Cerebellar nuclear complex (tissue), 1 donor: ENCODE data around the gene DCUN1D3.
"Not testable (repeated sequence)": the region's sequence is repeated elsewhere in the genome, so short reads cannot be mapped to it uniquely, and the experiment has no call there.

Experiments
- DNase-seq, 2 experiments: peaks; one replicate each; lab custom pipeline; 2025; lab: John Stamatoyannopoulos, UW

The DCUN1D3 gene

DNA sequence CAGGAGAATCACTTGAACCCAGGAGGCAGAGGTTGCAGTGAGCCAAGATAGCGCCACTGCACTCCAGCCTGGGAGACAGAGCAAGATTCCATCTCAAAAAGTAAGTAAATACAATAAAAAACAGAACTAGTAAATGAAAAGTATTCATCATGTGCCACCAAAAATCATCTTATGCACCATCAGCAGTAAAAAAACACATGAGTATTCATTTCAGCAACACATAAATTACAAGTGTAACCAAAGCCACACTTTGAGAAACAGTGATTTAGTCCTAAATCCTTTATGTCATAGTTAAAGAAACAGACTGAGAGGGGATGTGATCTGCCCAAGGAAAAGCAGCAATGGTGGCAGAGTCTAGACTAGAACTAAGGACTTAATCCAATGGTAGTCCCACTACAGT is 13.0 kb downstream of the DCUN1D3 start:
- no peak for DNase-seq

DNA sequence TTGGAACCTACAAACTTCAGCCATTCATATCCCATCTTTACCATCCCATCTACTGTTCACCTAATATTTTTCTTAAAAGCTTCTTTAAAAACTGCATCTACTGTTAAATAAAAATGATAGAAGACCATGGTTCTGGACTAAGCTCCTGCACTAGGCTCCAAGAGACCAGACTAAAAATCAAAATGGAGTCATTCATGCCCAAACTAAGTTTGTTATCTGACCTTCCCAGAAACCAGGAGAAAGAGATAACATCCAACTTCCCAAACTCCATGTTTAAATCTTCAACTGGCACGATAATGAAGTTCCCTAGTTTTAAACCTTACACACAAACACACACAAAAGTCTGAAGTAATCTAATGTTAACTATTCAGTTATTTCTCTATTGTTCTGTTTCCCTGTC is 13.8 kb downstream of the DCUN1D3 start:
- DNase-seq, result no peak

DNA sequence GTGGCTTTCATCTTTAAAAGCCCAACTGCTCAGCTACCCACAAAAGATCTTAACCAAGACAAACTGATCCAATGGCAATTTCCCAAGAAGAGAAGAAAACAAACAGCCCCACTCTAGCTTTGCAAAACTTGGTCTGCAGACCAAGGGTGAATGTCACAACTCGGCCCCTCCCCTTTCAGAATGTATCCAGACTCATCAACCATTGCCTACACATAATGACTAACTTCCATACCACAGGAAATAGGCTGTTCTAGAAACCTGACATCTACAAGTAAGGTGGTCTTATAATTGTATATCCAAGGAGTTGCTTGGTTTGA is 16.0 kb downstream of the DCUN1D3 start:
- no peak for DNase-seq

DNA sequence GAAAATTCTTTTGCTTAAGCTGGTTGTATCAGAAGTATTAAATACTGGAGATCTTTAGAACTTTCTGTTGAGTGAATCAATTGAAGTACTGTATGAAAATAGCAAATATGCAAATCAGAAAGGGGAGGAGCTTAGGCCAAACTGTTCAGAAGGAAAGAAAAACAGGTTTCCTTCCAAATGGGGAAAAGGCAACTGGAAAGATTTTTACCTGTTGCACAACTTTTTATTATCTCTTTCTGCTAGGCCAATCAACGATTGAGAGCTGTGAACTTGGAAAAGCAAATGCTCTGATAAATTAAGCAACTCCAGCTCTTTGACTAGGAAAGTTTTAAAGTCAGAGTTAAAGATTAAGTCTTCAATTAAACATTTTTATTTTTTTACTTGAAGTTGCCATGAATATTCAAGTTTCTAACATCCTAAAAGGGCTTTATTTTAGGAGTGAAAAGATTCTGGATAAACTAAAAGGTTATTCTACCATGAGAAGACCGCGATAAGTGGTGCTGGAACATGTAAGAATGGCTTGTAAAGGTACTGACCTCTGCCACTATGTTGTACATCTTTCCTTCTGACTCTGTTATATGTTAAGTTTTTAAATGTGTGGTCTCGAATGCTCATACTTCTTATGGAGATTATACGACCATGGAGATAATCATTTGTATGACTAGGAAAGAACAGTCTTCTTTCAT is 16.5 kb downstream of the DCUN1D3 start:
- DNase-seq, result no peak

DNA sequence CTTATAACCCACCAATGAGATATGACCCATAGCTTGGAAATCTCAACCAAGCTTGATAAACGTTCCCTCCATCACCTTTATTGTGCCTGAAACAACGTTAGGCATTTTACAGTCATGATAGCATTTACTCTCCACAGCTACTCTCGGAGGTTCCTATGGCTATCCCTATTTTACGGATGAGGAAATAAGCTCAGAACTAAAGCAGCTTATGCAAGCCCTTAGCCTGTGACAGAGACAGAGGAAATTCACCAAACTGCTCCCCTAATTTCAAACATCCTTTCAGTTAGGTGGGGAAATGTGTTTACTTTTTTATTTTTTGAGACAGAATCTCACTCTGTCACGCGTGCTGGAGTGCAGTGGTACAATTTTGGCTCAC is 18.7 kb downstream of the DCUN1D3 start:
- no peak for DNase-seq

DNA sequence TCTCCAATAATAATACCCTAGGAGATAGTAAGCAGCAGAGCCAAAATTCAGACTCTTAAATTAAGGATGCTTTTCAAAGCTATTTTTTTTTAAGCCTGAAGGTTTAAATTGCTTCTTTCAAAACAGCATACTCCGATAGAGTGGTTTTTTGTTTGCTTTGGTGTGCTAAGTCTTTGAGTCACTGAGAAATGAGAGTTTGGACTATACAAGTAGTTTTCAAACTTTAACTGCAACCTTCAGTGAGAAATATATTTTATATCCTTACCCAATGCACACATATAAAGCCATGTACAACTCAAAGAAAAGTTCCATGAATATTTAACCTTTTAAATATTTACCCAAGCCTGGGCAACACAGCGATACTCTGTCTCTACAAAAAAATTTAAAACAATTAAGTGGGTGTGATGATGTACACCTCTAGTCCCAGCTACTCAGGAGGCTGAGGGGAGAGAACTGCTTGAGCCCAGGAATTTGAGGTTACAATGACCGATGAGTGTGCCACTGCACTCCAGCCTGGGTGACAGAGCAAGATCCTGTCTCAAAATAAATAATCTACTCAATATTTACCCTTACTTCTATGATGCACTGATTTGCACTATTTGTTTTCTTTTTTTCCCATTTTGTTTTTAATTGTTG is 19.2 kb downstream of the DCUN1D3 start:
- DNase-seq, result no peak

DNA sequence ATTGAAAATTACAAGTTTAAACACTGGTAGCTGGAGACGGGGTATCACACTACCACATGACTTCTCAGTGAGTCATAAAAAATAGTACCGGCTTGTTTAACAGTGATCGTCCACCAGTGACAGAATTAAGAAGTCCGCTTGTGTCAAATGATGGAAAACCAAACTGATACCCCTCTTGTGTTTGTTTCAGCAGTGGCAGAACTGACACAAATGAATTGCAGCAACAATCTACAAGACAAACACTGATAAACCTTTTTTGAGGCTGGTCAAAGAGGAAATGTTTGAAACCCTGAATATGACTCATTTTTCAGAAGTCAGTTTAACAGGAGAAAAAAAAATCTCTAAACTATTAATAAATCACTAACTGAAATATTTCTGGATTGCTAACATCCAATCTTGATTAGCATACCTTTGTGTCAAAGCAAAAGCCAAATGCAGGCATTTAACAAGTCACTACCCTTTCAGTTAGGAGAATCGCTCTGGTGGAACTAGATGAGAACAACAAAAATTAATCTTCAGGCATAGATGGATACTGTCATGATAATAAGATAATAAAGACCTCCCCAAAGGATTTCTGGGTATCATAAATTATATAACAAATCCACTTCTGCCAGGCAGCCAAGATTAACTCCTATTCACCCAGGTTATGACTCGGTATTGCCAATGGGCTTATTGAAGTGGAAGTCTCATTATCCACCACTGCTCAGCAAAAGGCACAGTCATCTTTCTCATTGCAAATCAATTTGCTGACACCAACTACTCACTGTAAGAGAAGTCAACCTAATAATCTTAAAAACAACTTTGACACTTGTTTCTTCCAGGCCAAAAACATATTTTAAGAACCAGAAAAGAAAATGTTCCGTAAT is 20.8 kb downstream of the DCUN1D3 start:
- DNase-seq, result no peak

DNA sequence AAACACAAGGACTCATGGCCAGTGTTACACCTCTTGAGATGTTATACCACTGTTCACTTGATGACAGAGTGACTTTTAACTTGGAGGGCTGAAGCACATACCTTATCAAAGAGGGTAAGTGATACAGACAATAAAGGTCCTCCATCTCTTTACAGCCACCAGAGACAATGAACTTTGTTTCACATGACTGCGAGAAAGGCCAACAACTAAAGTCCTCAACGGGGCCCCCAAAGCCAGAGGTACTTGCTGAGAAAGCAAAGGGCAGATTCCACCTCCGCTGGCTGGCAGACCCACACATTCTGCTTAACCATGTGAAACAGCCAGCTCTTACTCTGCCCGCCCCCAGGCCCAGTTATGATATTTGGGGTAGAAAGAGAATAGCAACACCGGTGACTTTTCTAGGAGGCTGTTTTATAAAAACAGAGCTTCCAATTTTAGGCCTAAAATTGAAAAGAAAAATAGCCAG is 21.4 kb downstream of the DCUN1D3 start:
- DNase-seq, result no peak

DNA sequence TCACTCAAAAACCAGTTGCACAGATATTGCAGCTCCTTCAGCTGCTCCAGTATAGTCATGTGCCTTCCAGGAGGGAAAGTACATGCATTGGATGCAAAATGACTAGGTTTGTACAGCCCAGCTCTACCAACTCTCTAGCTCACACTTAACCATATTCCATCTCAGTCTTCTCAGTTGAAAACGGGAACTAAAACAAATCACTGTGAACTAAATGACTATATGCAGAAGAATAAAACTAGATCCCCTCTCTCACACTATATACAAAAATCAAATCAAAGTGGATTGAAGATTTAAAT is 24.9 kb downstream of the DCUN1D3 start:
- DNase-seq, result no peak

DNA sequence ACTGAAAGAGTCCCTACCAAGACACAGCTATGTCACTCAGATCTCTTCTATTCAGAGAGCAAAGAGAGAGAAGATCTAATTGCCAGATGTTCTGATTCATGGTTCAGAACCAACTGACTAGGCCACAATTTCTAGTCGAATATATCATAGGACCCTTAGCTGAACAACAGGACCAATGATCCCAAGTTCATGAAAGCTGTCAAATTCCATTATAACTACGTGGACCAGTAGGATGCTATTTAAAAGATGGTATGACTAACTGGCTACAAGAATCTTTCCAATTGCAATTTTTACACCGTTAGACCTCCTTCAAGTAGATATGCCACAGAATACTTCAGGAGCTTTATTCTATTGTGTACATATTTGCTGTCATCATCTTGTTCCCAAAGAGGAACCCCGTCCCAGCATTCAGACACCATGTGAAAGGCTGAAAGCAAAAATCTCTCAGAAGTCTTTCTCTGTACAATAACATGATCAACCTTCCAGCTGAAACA is 26.0 kb downstream of the DCUN1D3 start:
- DNase-seq, result no peak

DNA sequence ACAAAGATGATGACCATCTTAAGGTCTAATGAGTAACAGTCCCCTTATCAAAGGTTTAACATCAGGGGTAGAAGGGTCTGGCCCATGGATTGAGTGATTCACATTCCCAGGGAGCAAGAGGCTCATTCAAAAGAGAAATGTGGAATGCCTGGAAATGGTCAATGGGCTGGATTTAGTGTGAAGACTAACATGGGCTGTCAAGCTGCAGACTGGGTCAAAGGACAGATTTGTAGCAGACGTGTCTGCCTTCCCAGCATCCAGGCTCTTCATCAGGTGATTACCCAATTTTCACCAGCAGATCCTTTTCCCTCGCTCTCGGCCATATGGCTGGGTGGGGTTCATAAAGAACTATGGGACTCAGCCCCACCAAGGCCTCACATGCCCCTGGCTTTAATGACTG is 26.8 kb downstream of the DCUN1D3 start:
- no peak for DNase-seq

DNA sequence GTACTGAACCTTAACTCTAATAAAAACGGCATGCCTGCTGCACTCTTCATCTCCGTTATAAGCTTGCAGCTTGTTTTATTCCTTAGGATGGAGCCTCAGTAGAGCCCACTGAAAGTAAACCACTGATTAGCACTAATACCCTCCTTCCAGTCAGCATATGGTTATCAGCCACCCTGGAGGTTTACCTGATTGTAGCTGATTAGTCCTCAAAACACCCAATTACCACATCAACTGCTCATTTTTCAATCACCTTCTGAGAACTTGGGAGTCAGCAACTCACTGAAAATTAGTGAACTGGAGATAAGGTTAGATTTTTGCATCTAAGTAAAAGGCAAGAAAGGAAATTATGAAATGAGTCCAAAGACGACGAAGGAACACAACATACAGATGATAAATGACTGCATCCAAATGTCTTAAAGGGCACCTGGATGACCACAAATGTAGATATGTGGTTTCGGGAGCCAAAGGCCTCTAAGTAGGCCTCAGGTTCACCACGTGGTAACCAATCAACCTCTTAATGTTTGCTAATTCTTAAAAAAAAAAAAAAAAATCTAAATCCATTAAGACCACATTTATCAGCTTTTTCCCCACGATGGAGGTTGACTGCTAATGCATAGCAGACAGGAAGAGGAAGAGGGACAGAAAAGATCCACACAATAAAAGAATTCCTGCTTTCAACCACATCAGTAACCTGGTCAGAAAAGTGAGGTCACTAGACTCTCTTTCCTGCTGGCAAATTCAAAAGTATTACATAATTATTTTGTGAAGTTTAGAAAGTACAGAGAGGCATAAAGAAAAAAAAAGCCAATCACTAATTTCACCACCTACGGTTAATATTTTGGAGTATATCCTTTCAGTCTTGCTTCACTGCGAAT is 28.0 kb downstream of the DCUN1D3 start:
- no peak for DNase-seq

DNA sequence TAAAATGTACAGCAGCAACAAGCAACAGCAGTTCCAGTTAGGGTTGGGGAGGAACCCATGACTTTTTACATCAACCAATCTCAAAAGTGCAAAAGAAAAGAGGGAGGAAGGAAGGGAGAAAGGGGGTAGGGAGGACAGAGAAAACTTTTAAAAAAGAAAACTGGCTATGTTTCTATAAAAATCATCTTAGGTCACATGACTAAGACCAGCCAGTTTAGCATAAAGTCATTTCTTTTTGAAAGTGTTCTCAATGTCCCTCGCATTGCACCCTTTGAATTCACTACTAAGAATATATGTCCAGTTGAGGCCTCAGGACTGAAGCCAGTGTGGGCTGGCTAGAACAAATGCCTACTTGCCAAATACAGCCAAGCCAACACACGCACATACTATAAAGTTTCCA is 28.9 kb downstream of the DCUN1D3 start:
- DNase-seq, result no peak

DNA sequence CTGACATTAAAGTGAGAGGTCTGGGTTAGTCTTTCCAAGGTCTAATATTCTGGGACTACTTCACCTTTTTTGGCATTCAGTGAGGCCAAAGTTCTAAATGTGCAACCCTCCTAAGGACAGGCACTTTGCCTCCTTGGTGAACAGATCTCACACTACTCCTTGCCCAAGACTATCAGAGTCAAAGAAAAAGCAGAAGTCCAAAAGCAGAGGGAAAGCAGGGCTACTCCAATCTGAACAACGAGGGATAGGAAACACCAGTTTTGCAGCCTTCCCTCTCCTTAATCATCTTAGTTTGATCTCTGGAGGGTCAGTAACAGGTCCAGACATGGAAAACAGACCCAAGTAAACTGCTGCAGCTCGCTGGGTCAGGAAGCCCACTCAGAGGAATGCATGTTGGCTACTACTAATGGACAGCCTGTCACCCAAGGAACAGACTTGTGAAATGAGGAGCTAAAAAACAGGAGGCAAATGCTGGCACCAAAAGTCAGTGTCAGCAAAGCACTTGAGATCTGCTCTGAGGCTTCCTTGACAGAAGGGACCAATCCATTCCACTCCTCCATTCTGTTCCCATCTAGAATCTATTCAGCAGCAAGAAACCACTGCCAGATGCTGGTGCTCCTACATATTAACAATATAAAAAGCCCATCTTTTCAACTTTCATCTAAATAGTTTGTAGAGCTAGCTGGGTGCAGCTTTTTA is 29.9 kb downstream of the DCUN1D3 start:
- no peak for DNase-seq

DNA sequence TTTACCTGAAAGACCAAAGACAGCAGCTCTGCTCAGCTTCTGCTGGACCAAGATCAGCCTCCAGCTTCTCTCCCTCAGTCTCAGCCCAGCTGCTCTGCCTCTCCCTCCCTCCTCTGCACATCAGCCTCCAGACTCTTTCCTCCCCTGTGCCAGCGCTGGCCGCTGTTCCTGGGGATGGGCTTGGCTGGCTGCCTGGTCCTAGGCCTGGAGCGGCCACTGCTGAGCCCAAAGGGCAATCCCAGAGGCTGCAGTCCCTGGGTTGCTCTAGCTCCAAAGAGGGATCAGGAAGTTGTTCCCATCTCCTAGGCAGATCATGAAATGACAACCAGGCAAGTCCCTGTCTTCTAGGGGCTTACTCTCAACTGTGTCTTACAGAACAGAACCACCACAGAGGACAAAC is 31.3 kb downstream of the DCUN1D3 start:
- DNase-seq, result no peak

DNA sequence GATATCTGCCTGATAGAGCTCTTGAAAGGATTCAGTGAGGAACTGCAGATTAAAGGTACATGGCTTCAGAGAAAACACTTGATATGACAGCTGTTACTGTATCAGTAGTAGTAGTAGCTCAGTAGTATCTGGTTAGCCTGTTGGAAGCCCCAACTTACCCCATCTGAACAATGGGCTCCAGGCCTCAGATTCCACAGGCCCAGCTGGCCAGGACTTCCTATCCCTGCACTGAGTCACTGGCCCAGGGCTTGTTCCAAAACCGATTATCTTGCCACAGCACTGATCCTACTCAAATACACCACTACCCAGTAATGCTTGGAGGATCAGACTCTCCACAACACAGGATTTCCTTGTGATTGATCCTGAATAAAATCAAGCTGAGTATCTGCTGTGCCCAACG is 32.6 kb downstream of the DCUN1D3 start:
- DNase-seq, result no peak

DNA sequence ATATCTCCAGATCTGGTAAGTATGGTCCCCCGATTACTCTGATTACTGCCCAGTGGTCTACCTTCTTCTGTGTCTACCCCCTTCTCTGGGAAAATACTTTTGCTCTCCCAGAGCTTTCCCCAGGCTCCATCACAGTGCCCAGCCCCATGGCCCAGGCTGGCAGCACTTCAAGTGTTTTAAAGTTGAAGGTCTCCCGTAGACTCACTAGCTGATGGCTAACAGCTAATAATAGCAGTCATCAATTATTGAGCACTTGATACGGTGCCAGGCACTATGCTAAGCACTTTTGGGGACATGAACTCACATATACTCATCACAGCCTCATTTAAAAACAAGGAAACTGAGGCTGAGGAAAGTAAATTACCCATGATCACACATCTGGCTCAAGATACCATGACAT is 33.4 kb downstream of the DCUN1D3 start:
- DNase-seq, result no peak

DNA sequence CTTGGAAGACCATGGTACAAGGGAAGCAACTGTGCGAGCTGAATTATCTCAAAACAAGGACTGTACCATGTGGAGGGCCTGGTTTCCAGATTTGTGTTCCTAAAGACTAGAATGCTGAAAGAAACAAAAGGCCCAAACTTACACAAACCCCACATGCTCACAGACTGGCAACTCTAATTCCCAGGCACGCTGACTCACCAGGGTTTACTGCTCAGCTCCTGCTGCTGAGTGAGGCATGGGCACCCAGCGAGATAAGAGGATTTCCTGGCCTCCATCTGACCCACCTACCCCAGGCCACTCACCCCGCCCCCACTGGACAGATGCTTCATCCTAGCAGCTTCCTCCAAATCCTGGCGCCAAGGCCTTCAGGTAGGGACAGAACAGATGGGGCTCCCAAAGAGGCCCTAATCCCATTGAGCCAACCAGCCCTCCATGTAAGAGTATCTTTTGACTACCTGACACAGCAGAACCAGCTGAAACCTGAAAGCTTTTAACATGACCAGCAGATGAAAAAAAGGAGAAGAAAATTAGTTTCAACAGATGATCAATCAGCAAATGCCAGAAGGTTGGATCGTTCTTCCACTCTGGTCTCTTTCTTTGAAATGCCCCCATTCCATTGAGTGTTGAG is 33.9 kb downstream of the DCUN1D3 start:
- DNase-seq, result no peak

DNA sequence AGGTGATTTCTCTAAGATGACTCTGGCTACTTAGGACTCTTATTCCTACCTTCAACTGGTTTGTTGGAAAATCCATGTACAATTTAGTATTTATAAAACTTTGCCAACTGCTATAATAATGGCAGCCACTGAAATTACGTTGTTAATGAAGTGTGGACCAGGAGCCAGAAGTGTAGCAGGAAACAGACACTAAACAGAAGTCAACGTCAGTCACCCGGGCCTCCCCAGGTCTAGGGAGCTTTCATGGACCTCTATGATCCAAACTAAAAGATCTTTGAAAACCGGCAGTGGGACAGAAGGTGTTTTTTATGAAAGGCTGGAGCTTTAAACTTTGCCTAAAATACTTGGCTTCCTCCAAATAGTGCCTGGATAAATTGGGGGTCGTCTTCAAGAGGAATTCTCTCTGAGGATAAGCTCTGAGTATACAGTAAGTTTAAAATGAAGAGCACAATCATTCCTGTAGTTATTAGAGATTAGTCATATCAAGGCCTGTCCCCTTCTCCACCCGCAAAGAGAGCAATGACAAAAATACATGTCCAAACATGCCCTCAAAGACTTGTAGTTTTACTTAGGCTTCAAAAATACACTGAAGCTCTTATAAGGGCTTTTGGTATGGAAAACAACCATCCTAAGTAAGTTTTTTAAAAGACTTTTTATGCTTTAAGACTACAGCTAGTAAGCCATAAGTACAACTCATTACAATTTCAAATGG is 34.6 kb downstream of the DCUN1D3 start:
- no peak for DNase-seq

DNA sequence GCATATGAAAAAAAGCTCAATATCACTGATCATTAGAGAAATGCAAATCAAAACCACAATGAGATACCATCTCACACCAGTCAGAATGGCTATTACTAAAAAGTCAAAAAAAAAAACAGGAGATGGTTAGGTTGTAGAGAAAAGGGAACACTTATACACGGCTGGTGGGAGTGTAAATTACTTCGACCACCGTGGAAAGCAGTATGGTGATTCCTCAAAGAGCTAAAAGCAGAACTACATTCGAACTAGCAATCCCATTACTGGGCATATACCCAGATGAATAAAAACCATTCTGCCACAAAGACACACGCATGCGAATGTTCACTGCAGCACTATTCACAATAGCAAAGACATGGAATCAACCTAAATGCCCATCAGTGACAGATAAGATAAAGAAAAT is 35.8 kb downstream of the DCUN1D3 start:
- not testable (repeated sequence) for DNase-seq
